HCT116 (cell line): ENCODE results near the gene MBD3L2B.

Experiments
- CEBPB ChIP-seq: IDR thresholded peaks from 2 replicates; pipeline ENCODE4 v1.6.1; 2012; ENCODE audit warnings: low read depth
- EGR1 ChIP-seq: IDR thresholded peaks from 2 replicates; pipeline ENCODE4 v1.6.1; 2012; ENCODE audit warnings: low read depth
- ELF1 ChIP-seq: IDR thresholded peaks from 2 replicates; pipeline ENCODE4 v1.6.1; 2012; ENCODE audit warnings: low read depth, borderline replicate concordance
- EZH2 ChIP-seq: fragments of 200-600 bp; sonication (generic); IDR thresholded peaks from 2 replicates; pipeline ENCODE4 v1.6.1; 2017; ENCODE audit warnings: antibody characterized with exemption, mixed run types
- POLR2A ChIP-seq: IDR thresholded peaks from 2 replicates; pipeline ENCODE4 v1.7.0; 2011; ENCODE audit warnings: borderline replicate concordance; ENCODE audit not compliant: insufficient read depth, insufficient read length; ENCODE audit errors: extremely low read depth
- POLR2AphosphoS5 ChIP-seq: IDR thresholded peaks from 2 replicates; pipeline ENCODE4 v1.6.1; 2011; ENCODE audit warnings: mild to moderate bottlenecking, low read depth, low read length, moderate library complexity
- SIN3A ChIP-seq: IDR thresholded peaks from 2 replicates; pipeline ENCODE4 v1.6.1; 2012; ENCODE audit warnings: low read depth
- ZFX ChIP-seq: fragments of 450-650 bp; IDR thresholded peaks from 2 replicates; pipeline ENCODE4 v1.6.1; 2017
- ZNF274 ChIP-seq: fragments of 200-500 bp; sonication (Bioruptor generic); IDR thresholded peaks from 2 replicates; pipeline ENCODE4 v1.6.1; 2014; ENCODE audit warnings: mild to moderate bottlenecking, low read depth, low read length, inconsistent platforms
- TF ChIP-seq, protein P1 (sequence below), 3 experiments: fragments of 200-600 bp in 1 of 3; sonication (generic) in 1 of 3; IDR thresholded peaks in 2 of 3; conservative IDR thresholded peaks in 1 of 3; 2 replicates each; pipeline ENCODE4 v1.5.1; 2012 to 2017; ENCODE audit warnings: low read depth in 2 of 3, low read length in 2 of 3, antibody characterized with exemption in 1 of 3, borderline replicate concordance in 1 of 3, control low read depth in 1 of 3, mild to moderate bottlenecking in 1 of 3, mixed read lengths in 1 of 3, mixed run types in 1 of 3, moderate library complexity in 1 of 3; ENCODE audit not compliant: insufficient read depth in 1 of 3
- TF ChIP-seq, protein P2 (sequence below): IDR thresholded peaks from 2 replicates; pipeline ENCODE4 v1.6.1; 2012; ENCODE audit warnings: low read depth
- TF ChIP-seq, protein P3 (sequence below): IDR thresholded peaks from 2 replicates; pipeline ENCODE4 v1.6.1; 2012

DNA sequence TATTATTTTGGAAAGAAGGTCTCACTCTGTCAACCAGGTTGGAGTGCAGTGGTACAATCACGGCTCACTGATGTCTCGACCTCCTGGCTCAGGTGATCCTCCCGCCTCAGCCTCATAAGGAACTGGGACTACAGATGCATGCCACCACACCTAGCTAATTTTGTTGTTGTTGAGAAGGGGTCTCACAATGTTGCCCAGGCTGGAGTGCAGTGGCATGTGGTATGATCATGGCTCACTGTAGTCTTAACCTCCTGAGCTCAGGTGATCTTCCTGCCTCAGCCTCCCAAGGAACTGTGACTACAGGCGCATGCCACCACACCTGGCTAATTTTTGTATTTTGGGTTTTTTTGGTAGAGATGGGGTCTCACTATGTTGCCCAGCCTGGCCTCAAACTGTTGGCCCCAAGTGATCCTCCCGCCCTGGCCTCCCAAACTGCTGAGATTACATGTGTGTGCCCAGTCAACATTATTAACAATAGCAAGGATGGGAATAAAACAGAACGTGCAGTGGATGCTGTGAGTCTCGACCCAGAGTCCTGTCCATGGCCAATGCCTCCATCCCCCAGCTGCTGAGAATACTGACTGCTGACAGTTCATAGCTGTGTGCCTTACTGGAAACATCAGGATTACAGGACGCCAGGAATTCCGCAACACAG is 42.7 kb upstream of the MBD3L2B start:
- TF ChIP-seq, protein P1, sequence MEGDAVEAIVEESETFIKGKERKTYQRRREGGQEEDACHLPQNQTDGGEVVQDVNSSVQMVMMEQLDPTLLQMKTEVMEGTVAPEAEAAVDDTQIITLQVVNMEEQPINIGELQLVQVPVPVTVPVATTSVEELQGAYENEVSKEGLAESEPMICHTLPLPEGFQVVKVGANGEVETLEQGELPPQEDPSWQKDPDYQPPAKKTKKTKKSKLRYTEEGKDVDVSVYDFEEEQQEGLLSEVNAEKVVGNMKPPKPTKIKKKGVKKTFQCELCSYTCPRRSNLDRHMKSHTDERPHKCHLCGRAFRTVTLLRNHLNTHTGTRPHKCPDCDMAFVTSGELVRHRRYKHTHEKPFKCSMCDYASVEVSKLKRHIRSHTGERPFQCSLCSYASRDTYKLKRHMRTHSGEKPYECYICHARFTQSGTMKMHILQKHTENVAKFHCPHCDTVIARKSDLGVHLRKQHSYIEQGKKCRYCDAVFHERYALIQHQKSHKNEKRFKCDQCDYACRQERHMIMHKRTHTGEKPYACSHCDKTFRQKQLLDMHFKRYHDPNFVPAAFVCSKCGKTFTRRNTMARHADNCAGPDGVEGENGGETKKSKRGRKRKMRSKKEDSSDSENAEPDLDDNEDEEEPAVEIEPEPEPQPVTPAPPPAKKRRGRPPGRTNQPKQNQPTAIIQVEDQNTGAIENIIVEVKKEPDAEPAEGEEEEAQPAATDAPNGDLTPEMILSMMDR (IDR thresholded peaks at IDR 0.05 in 2 of 3, conservative IDR thresholded peaks at IDR 0.05 in 1 of 3; ENCODE audit: borderline replicate concordance in 1 of 3, insufficient read depth in 1 of 3, low read depth in 2 of 3, low read length in 2 of 3): no peak
- TF ChIP-seq ELF1: no peak
- no peak for TF ChIP-seq EZH2
- no peak for TF ChIP-seq POLR2A
- TF ChIP-seq ZNF274: no peak
- TF ChIP-seq CEBPB: no peak
- TF ChIP-seq, protein P2, sequence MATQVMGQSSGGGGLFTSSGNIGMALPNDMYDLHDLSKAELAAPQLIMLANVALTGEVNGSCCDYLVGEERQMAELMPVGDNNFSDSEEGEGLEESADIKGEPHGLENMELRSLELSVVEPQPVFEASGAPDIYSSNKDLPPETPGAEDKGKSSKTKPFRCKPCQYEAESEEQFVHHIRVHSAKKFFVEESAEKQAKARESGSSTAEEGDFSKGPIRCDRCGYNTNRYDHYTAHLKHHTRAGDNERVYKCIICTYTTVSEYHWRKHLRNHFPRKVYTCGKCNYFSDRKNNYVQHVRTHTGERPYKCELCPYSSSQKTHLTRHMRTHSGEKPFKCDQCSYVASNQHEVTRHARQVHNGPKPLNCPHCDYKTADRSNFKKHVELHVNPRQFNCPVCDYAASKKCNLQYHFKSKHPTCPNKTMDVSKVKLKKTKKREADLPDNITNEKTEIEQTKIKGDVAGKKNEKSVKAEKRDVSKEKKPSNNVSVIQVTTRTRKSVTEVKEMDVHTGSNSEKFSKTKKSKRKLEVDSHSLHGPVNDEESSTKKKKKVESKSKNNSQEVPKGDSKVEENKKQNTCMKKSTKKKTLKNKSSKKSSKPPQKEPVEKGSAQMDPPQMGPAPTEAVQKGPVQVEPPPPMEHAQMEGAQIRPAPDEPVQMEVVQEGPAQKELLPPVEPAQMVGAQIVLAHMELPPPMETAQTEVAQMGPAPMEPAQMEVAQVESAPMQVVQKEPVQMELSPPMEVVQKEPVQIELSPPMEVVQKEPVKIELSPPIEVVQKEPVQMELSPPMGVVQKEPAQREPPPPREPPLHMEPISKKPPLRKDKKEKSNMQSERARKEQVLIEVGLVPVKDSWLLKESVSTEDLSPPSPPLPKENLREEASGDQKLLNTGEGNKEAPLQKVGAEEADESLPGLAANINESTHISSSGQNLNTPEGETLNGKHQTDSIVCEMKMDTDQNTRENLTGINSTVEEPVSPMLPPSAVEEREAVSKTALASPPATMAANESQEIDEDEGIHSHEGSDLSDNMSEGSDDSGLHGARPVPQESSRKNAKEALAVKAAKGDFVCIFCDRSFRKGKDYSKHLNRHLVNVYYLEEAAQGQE: no peak
- TF ChIP-seq POLR2AphosphoS5: no peak
- no peak for TF ChIP-seq SIN3A
- TF ChIP-seq EGR1: no peak
- TF ChIP-seq ZFX: no peak
- TF ChIP-seq, protein P3, sequence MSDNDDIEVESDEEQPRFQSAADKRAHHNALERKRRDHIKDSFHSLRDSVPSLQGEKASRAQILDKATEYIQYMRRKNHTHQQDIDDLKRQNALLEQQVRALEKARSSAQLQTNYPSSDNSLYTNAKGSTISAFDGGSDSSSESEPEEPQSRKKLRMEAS: no peak
